ENCODE data around the gene UNC13D. TPM values are rescaled to one million over a fixed set of nuclear protein-coding genes. Genes with fewer than 3 reads are reported as not detected.

UNC13D gene
- total RNA-seq, 1 donor from 2014 or later = 7.1 TPM

DNA sequence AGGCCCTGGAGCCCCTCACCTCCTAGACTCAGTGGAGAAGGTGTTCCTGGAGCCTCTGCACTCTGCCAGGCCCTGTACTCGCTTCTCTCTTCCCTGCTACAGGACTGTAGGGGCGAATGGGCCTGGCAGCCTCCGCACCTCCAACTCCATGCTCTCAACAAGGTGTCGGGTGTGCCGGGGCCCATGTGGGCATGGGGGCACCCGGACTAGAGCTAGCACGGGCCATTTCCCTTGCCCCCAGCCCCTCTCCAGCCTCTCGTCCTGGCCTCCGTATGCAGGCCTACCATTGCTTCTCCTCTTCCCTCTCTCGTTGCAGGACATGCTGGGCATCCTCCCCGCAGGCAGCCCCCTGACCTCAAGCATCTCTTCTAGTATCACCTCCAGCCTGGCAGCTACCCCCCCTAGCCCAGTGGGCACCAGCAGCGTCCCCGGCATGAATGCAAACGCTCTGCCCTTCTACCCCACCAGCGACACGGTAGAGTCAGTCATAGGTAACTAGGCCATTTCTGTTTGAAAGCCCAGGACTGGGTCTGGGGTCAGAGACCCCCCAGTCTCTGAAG, 25.8 kb downstream of the UNC13D start:
- no peak for DNase-seq (ENCODE audit: extremely low spot score, unreplicated experiment)
- Mint-ChIP-seq H3K27me3 (no peaks in the 10 kb centered on the region), H3K36me3 (peaks cover 12% of the 10 kb centered on the region), H3K4me3 (no peak overlapping the region), H3K4me1 (ENCODE audit: unreplicated experiment) (no peaks in the 10 kb centered on the region), H3K27ac (peak overlapping the region; percentile 44), H3K9me3 (no peaks in the 10 kb centered on the region)
- TF ChIP-seq, protein P1, sequence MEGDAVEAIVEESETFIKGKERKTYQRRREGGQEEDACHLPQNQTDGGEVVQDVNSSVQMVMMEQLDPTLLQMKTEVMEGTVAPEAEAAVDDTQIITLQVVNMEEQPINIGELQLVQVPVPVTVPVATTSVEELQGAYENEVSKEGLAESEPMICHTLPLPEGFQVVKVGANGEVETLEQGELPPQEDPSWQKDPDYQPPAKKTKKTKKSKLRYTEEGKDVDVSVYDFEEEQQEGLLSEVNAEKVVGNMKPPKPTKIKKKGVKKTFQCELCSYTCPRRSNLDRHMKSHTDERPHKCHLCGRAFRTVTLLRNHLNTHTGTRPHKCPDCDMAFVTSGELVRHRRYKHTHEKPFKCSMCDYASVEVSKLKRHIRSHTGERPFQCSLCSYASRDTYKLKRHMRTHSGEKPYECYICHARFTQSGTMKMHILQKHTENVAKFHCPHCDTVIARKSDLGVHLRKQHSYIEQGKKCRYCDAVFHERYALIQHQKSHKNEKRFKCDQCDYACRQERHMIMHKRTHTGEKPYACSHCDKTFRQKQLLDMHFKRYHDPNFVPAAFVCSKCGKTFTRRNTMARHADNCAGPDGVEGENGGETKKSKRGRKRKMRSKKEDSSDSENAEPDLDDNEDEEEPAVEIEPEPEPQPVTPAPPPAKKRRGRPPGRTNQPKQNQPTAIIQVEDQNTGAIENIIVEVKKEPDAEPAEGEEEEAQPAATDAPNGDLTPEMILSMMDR (conservative IDR thresholded peaks at IDR 0.05) = no peak

GRCh38 chr17:75817571-75817970, 26.6 kb downstream of the UNC13D start:
- Mint-ChIP-seq H3K36me3 (peaks cover 12% of the 10 kb centered on the region), H3K4me1 (ENCODE audit: unreplicated experiment) (no peaks in the 10 kb centered on the region), H3K27me3 (no peaks in the 10 kb centered on the region), H3K27ac (no peak overlapping the region), H3K4me3 (no peak overlapping the region), H3K9me3 (no peaks in the 10 kb centered on the region)
- no peak for DNase-seq (ENCODE audit: extremely low spot score, unreplicated experiment)
- TF ChIP-seq, protein P1 (conservative IDR thresholded peaks at IDR 0.05) = no peak

- no peak for DNase-seq (ENCODE audit: extremely low spot score, unreplicated experiment)
- no peak overlapping the region for H3K4me3 Mint-ChIP-seq
- TF ChIP-seq, protein P1 (conservative IDR thresholded peaks at IDR 0.05) = no peak
- H3K27ac Mint-ChIP-seq = no peak overlapping the region
- H3K4me1 Mint-ChIP-seq (ENCODE audit: unreplicated experiment) = no peaks in the 10 kb centered on the region
- H3K36me3 Mint-ChIP-seq = peaks cover 12% of the 10 kb centered on the region
- no peaks in the 10 kb centered on the region for H3K27me3 Mint-ChIP-seq
- no peaks in the 10 kb centered on the region for H3K9me3 Mint-ChIP-seq
These were observed 27.5 kb downstream of the UNC13D start for GRCh38 chr17:75816693-75817092.

GRCh38 chr17:75815399-75815798, 28.8 kb downstream of the UNC13D start:
- TF ChIP-seq, protein P1 (conservative IDR thresholded peaks at IDR 0.05) = no peak

DNA sequence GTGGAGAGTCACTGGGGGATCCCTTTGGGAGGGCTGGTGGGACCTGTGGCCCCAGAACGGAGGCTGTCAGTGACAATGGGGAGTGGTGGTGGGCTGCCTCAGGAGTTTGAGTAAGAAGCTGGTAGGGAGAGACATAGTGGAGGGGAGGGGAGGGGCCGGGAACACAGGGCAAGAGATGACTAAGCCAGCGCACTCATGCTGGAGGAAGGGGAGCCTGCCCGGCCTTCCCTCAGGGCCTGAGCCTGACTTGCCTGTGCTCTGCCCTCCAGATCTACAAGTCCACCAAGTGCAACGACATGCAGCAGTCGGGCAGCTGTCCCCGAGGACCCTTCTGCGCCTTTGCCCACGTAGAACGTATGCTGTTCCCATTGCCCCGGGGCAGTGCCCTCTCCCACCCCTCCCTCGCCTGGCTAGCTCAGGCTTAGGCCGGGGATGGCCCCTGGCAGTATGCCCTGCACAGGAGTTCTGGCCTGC, 29.3 kb downstream of the UNC13D start:
- DNase-seq (ENCODE audit: extremely low spot score, unreplicated experiment) = no peak
- H3K27me3 Mint-ChIP-seq = no peaks in the 10 kb centered on the region

More at GRCh38 chr17:75815399-75815798, 28.8 kb downstream of the UNC13D start:
- peaks cover 5% of the 10 kb centered on the region for H3K36me3 Mint-ChIP-seq
- no peaks in the 10 kb centered on the region for H3K27me3 Mint-ChIP-seq
- no peak overlapping the region for H3K4me3 Mint-ChIP-seq
- H3K27ac Mint-ChIP-seq = no peak overlapping the region
- no peak for DNase-seq (ENCODE audit: extremely low spot score, unreplicated experiment)
- no peaks in the 10 kb centered on the region for H3K4me1 Mint-ChIP-seq (ENCODE audit: unreplicated experiment)
- no peaks in the 10 kb centered on the region for H3K9me3 Mint-ChIP-seq

More for the DNA sequence above, 29.3 kb downstream of the UNC13D start:
- peak overlapping the region; percentile 23 for H3K27ac Mint-ChIP-seq
- TF ChIP-seq, protein P1 (conservative IDR thresholded peaks at IDR 0.05) = no peak
- no peaks in the 10 kb centered on the region for H3K9me3 Mint-ChIP-seq
- no peak overlapping the region for H3K4me3 Mint-ChIP-seq
- no peaks in the 10 kb centered on the region for H3K4me1 Mint-ChIP-seq (ENCODE audit: unreplicated experiment)
- H3K36me3 Mint-ChIP-seq = peaks cover 5% of the 10 kb centered on the region

Measured in type B pancreatic cell (in vitro differentiated cells).